ENCODE measurements around the gene C3orf20. TPM values are rescaled to one million over a fixed set of nuclear protein-coding genes. Genes with fewer than 3 reads are reported as not detected.

C3orf20 gene
- total and polyA plus RNA-seq, 4 donors = 0.16 to 0.30 TPM; not detected in 2

DNA sequence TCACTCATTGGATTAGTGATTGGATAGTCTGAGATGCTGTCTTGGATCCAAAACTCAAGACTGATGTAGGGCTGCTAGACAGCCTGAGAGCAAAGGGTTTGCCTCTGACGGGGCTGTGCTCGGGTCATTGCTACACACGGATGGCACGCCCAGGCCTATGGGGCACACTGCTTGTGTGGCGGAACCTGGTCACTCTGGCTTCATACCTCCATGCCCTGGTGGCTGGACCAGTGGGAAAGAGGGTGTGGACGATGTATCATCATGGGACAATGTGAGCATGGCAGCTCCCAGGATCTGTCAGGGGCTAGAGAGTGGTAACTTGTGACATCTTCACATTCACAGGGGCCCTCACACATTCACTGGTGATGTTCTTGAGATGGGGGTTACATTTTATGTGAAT lies 41.5 kb upstream of the C3orf20 start:
- no peak for ATAC-seq (ENCODE audit: low FRiP score)
- peaks cover 0 to 6% of the 10 kb centered on the region in 2 donors for H3K27me3 ChIP-seq (ENCODE audit: control insufficient read depth in 1 of 2, insufficient read depth in 2 of 2, low read length in 1 of 2)
- no peak overlapping the region for H3K4me3 ChIP-seq (ENCODE audit: low read length in 2 of 2)
- no peaks in the 10 kb centered on the region for H3K36me3 ChIP-seq (ENCODE audit: control insufficient read depth in 1 of 2, insufficient read depth in 2 of 2, low read length in 1 of 2)
- H3K4me1 ChIP-seq (ENCODE audit: control insufficient read depth in 1 of 2, insufficient read depth in 2 of 2, low read length in 2 of 2) = no peaks in the 10 kb centered on the region
- 81 to 86% methylated on average over 6 of the region's 6 CpGs for WGBS, 2 donors
- intact Hi-C loops (cut with DNase I) = no loop called here
- no peak for DNase-seq
- H3K9me3 ChIP-seq (ENCODE audit: control insufficient read depth, low read length) = peaks cover 3% of the 10 kb centered on the region
- no peak overlapping the region for H3K27ac ChIP-seq (ENCODE audit: low read depth in 1 of 2, low read length in 2 of 2)

DNA sequence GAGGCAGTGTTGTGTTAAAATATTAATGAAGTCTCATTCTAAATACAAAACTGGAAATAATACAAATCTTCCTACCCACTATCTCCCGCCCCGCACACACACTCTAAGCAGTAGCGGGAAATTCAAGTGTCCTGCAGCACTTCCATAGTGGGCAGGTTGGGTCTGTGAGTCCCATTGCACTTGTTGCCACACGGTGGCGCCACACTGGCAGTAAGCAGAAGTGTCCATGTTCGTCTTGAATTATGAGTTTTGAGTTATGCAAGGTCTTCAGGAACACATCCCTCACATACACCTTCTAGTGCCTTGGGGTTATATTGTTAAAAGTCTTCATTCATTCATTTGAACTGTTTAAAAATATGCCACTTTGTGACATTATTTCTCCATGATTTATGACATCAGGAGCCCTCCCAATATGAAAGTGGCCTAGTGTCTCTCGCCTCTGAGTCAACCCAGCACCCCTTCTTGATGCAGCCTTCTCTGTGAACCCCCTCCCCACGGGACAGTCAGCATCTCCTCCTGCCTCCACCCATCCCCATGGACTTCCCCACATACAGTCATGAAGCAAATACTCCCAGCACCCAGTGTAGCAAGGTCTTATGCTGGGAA lies 41.0 kb upstream of the C3orf20 start:
- Histone ChIP-seq H3K27me3 (ENCODE audit: control insufficient read depth in 1 of 2, insufficient read depth in 2 of 2, low read length in 1 of 2) (peaks cover 0 to 6% of the 10 kb centered on the region in 2 donors), H3K4me1 (ENCODE audit: control insufficient read depth in 1 of 2, insufficient read depth in 2 of 2, low read length in 2 of 2) (no peaks in the 10 kb centered on the region), H3K27ac (ENCODE audit: low read depth in 1 of 2, low read length in 2 of 2) (no peak overlapping the region), H3K4me3 (ENCODE audit: low read length in 2 of 2) (no peak overlapping the region), H3K9me3 (ENCODE audit: control insufficient read depth, low read length) (peaks cover 3% of the 10 kb centered on the region), H3K36me3 (ENCODE audit: control insufficient read depth in 1 of 2, insufficient read depth in 2 of 2, low read length in 1 of 2) (no peaks in the 10 kb centered on the region)
- intact Hi-C loops (cut with DNase I) = no loop called here
- WGBS, 2 donors = 25 to 32% methylated on average over 8 of the region's 8 CpGs
- no peak for ATAC-seq (ENCODE audit: low FRiP score)
- peak in 1 of 2 donors; percentile 67 for DNase-seq

DNA sequence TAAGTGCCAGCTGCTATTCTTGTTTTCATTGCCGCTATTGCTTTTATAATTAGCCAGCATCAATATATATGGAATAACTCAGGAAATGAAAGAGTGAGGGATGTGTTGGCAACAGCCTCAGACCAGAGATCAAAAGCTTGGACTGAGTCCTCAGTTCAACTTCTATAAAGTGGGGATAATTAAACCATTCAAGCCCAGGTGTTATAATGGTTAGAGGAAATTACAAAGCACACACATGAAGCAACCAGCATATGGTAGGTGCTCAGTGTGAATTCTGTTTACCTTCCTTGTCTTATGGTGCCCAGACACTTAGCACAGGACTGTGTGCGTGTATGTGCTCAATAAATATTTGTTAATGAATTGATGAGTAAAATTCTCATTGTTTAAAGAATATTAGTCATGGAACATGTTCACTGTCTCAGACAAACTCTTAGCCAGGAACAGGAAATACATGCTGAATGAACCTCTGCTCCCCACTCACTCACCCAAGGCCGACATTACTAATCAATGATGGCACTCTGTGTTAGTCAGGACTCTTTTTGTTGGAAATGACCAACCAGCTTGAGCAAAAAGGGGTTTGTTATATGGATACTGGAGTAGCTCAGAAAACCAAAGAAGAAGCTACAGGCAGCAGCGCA lies 40.1 kb upstream of the C3orf20 start:
- ATAC-seq (ENCODE audit: low FRiP score) (no peak), DNase-seq (no peak)
- no peaks in the 10 kb centered on the region for H3K36me3 ChIP-seq (ENCODE audit: control insufficient read depth in 1 of 2, insufficient read depth in 2 of 2, low read length in 1 of 2)
- H3K4me3 ChIP-seq (ENCODE audit: low read length in 2 of 2) = no peak overlapping the region
- peaks cover 0 to 8% of the 10 kb centered on the region in 2 donors for H3K27me3 ChIP-seq (ENCODE audit: control insufficient read depth in 1 of 2, insufficient read depth in 2 of 2, low read length in 1 of 2)
- H3K9me3 ChIP-seq (ENCODE audit: control insufficient read depth, low read length) = peaks cover 3% of the 10 kb centered on the region
- H3K4me1 ChIP-seq (ENCODE audit: control insufficient read depth in 1 of 2, insufficient read depth in 2 of 2, low read length in 2 of 2) = no peaks in the 10 kb centered on the region
- WGBS, 2 donors = 79 to 82% methylated on average over 4 of the region's 4 CpGs
- H3K27ac ChIP-seq (ENCODE audit: low read depth in 1 of 2, low read length in 2 of 2) = no peak overlapping the region
- intact Hi-C loops (cut with DNase I) = no loop called here

DNA sequence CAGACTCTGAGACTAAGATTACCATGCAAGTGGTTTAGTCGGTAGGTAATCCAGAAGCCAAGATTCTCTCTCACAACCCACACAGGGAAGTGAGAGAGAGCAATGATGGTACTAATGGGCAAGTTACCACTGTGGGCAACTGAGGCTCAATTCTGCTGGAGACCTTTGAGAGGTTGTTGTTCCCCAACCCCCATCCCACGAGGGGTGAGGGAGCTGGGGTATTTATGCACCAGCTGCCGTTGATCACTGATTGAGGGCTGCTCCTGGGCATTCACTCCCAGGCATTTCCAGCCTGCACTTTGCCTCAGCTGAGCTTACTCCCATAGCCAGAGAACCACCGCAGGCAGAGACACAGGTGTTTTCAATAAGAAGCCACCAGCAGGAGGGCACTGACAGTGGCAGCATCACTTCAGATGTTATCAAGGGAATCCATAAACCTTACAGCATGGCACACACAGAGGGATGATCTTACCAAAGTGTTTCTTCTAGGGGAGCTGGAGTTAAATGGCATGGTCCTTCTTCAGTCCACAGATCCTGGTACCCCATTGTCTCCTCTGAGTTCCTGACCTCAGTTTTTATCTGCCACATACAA lies 38.3 kb upstream of the C3orf20 start:
- DNase-seq = no peak
- ATAC-seq (ENCODE audit: low FRiP score) = no peak
- Histone ChIP-seq H3K9me3 (ENCODE audit: control insufficient read depth, low read length) (peaks cover 1% of the 10 kb centered on the region), H3K4me1 (ENCODE audit: control insufficient read depth in 1 of 2, insufficient read depth in 2 of 2, low read length in 2 of 2) (no peaks in the 10 kb centered on the region), H3K27ac (ENCODE audit: low read depth in 1 of 2, low read length in 2 of 2) (no peak overlapping the region), H3K27me3 (ENCODE audit: control insufficient read depth in 1 of 2, insufficient read depth in 2 of 2, low read length in 1 of 2) (peaks cover 0 to 8% of the 10 kb centered on the region in 2 donors), H3K36me3 (ENCODE audit: control insufficient read depth in 1 of 2, insufficient read depth in 2 of 2, low read length in 1 of 2) (no peaks in the 10 kb centered on the region), H3K4me3 (ENCODE audit: low read length in 2 of 2) (no peak overlapping the region)
- WGBS, 2 donors = 70 to 78% methylated on average over 4 of the region's 4 CpGs
- intact Hi-C loops (cut with DNase I) = no loop called here

DNA sequence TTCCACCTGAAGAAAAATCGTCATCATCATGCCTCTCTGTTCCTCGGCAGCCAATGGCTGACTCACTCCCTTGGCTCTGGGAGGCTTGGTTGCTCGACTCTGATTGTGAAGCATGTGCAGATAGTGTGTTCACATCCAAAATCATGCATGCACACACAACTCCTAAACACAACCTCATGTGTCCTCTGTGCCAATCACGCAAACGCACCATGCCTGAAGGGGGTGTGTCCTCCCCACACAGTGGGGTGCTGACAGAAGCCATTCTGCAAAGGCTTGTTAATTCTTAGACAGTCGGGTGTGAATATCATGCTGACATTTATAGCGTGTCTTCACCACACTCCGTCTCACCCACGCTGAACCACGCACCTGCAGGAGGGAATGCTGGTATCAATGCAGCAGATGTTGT lies 34.8 kb upstream of the C3orf20 start:
- peaks cover 0 to 8% of the 10 kb centered on the region in 2 donors for H3K27me3 ChIP-seq (ENCODE audit: control insufficient read depth in 1 of 2, insufficient read depth in 2 of 2, low read length in 1 of 2)
- intact Hi-C loops (cut with DNase I) = loop anchor here in 1 of 2 donors (10.0 kb wide), 1 partner anchor 455 kb away; the partner anchor contains the start of gene RBSN

DNA sequence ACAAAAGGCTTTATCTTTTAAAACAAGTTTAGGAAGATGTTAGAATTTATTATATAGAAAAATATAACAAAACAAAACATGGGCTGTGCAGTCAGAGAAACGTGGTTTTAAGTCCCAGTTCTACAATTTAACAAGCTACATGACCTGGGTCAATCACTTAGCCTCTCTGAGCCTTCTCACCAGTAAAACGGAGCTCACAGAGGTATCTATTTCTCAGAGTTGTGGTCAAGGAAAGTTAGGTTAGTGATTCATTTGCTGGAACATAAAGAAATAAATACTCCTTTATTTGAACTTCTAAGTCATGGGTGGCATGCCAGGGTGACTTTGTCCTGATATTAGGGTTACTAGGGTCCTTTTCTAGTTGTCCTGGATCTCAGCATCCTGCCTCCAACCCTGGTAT lies 34.2 kb upstream of the C3orf20 start:
- intact Hi-C loops (cut with DNase I) = loop anchor here in 1 of 2 donors (10.0 kb wide), 1 partner anchor 454 kb away; the partner anchor contains the start of gene RBSN
- H3K4me3 ChIP-seq (ENCODE audit: low read length in 2 of 2) = no peak overlapping the region
- WGBS, 2 donors = 38 to 45% methylated on average over 2 of the region's 2 CpGs
- H3K36me3 ChIP-seq (ENCODE audit: control insufficient read depth in 1 of 2, insufficient read depth in 2 of 2, low read length in 1 of 2) = no peaks in the 10 kb centered on the region
- no peak overlapping the region for H3K27ac ChIP-seq (ENCODE audit: low read depth in 1 of 2, low read length in 2 of 2)
- H3K27me3 ChIP-seq (ENCODE audit: control insufficient read depth in 1 of 2, insufficient read depth in 2 of 2, low read length in 1 of 2) = peaks cover 0 to 5% of the 10 kb centered on the region in 2 donors
- no peak for DNase-seq
- H3K4me1 ChIP-seq (ENCODE audit: control insufficient read depth in 1 of 2, insufficient read depth in 2 of 2, low read length in 2 of 2) = no peaks in the 10 kb centered on the region
- no peak for ATAC-seq (ENCODE audit: low FRiP score)
- H3K9me3 ChIP-seq (ENCODE audit: control insufficient read depth, low read length) = peaks cover under 1% of the 10 kb centered on the region

More for the DNA sequence above, 34.8 kb upstream of the C3orf20 start:
- Histone ChIP-seq H3K4me1 (ENCODE audit: control insufficient read depth in 1 of 2, insufficient read depth in 2 of 2, low read length in 2 of 2) (no peaks in the 10 kb centered on the region), H3K4me3 (ENCODE audit: low read length in 2 of 2) (no peak overlapping the region), H3K9me3 (ENCODE audit: control insufficient read depth, low read length) (peaks cover 1% of the 10 kb centered on the region), H3K27ac (ENCODE audit: low read depth in 1 of 2, low read length in 2 of 2) (no peak overlapping the region), H3K36me3 (ENCODE audit: control insufficient read depth in 1 of 2, insufficient read depth in 2 of 2, low read length in 1 of 2) (no peaks in the 10 kb centered on the region)
- DNase-seq (no peak), ATAC-seq (ENCODE audit: low FRiP score) (no peak)
- WGBS, 2 donors = 46 to 51% methylated on average over 10 of the region's 10 CpGs

DNA sequence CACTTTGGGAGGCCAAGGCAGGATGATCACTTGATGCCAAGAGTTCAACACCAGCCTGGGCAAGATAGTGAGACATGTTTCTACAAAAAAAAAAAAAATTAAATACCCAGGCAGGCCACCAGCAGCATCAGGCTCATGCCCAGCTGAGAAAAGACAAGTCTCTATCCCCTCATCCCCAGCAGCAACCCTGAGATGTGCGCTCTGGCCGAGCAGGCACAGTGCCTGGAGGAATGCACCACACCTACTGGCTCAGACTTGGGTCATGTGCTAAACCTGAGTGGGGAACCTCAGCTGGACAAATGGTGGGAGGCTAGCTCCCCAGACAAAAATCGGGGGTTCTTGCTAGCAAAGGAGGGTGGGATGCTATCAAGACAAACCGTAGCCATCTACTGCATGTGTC lies 33.6 kb upstream of the C3orf20 start:
- H3K9me3 ChIP-seq (ENCODE audit: control insufficient read depth, low read length) = no peaks in the 10 kb centered on the region
- WGBS, 2 donors = 70 to 90% methylated on average over 4 of the region's 4 CpGs
- DNase-seq (no peak), ATAC-seq (ENCODE audit: low FRiP score) (no peak)
- intact Hi-C loops (cut with DNase I) = loop anchor here in 1 of 2 donors (10.0 kb wide), 1 partner anchor 453 kb away; the partner anchor contains the start of gene RBSN
- peaks cover 0 to 5% of the 10 kb centered on the region in 2 donors for H3K27me3 ChIP-seq (ENCODE audit: control insufficient read depth in 1 of 2, insufficient read depth in 2 of 2, low read length in 1 of 2)
- no peaks in the 10 kb centered on the region for H3K4me1 ChIP-seq (ENCODE audit: control insufficient read depth in 1 of 2, insufficient read depth in 2 of 2, low read length in 2 of 2)
- no peak overlapping the region for H3K27ac ChIP-seq (ENCODE audit: low read depth in 1 of 2, low read length in 2 of 2)
- H3K4me3 ChIP-seq (ENCODE audit: low read length in 2 of 2) = no peak overlapping the region
- H3K36me3 ChIP-seq (ENCODE audit: control insufficient read depth in 1 of 2, insufficient read depth in 2 of 2, low read length in 1 of 2) = no peaks in the 10 kb centered on the region

DNA sequence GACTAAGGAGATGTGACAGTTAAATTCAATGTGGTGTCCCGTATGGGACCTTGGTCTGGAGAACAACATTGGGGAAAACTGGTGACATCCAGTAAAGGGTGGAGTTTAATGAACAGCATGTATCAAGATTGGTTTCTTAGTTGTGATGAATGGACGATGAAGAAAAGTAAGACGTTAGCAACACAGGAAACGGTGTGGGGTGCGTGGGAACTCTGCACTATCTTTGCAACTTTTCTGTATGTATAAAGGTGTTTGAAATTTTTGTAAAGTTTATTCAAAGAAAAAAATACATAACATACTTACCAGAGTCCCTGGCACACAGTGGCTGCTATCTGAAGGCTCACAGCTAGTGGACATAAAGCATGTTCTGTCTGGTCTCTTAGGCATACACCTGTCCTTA lies 29.5 kb upstream of the C3orf20 start:
- intact Hi-C loops (cut with DNase I) = loop anchor here in 1 of 2 donors (10.0 kb wide), 1 partner anchor 449 kb away; the partner anchor contains the start of gene RBSN
- no peak for ATAC-seq (ENCODE audit: low FRiP score)
- H3K27me3 ChIP-seq (ENCODE audit: control insufficient read depth in 1 of 2, insufficient read depth in 2 of 2, low read length in 1 of 2) = no peaks in the 10 kb centered on the region

More for the DNA sequence above, 29.5 kb upstream of the C3orf20 start:
- WGBS, 2 donors = 77% methylated on average over 5 of the region's 5 CpGs
- Histone ChIP-seq H3K4me1 (ENCODE audit: control insufficient read depth in 1 of 2, insufficient read depth in 2 of 2, low read length in 2 of 2) (peaks cover 0 to 4% of the 10 kb centered on the region in 2 donors), H3K36me3 (ENCODE audit: control insufficient read depth in 1 of 2, insufficient read depth in 2 of 2, low read length in 1 of 2) (no peaks in the 10 kb centered on the region), H3K9me3 (ENCODE audit: control insufficient read depth, low read length) (no peaks in the 10 kb centered on the region), H3K4me3 (ENCODE audit: low read length in 2 of 2) (no peak overlapping the region), H3K27ac (ENCODE audit: low read depth in 1 of 2, low read length in 2 of 2) (no peak overlapping the region)
- DNase-seq = no peak
